NCI-H146 (cell line): Measurements from ENCODE around the gene CTRB2.

Source experiments
- DNase-seq: peaks from one replicate; lab custom pipeline; 2025; lab: John Stamatoyannopoulos, UW

CTRB2 gene

DNA sequence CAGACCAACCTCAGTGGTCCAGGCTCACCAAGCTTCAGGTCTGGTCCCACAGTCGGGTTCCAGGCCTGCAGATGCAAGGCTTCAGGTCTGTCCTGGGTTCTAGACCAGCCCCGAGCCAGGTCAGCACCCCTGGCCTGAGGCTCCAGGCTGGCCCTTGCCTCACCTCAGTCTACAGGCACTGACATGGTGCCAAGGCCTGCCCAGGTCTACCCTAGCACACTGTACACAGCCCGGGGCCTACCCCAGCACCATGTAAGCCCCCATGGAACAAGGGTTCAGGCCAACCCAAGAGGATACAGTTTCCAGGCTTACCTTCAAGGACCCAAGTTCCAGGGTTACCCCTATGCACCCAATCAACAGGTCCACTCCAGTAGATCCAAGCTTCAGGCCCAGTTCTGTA, 31.9 kb downstream of the CTRB2 start:
- no peak for DNase-seq

DNA sequence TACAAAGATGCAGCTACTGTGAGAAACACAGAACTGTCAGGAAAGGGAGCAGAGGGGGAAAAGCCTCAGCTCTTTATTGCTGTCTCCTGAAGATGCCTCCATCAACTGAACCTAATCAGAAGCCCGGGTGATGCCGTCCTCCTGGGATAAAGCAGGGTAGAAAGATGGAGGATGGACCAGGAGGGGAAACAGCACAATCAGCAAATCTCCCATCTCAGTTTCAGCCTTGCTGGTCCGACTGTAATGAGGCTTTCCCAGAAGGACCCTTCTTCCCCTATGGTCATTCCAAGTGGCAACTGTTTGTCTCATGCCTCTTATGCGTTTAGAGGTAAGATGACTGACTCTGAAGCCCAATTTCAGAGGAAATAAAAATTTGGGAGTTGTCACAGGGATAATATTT, 34.4 kb downstream of the CTRB2 start:
- DNase-seq, result no peak

DNA sequence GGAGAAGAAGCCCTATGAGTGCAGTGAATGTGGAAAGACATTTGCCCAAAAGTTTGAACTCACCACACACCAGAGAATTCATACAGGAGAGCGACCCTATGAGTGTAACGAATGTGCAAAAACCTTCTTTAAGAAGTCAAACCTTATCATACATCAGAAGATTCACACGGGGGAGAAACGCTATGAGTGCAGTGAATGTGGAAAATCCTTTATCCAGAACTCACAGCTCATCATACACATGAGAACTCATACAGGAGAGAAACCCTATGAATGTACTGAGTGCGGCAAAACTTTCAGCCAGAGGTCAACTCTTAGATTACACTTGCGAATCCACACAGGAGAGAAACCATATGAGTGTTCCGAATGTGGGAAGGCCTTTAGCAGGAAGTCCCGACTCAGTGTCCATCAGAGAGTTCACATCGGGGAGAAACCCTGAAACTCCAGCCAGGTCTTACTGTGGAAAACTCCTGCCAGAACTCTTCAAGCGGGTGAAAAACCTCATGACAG, 37.0 kb downstream of the CTRB2 start:
- DNase-seq, result no peak

DNA sequence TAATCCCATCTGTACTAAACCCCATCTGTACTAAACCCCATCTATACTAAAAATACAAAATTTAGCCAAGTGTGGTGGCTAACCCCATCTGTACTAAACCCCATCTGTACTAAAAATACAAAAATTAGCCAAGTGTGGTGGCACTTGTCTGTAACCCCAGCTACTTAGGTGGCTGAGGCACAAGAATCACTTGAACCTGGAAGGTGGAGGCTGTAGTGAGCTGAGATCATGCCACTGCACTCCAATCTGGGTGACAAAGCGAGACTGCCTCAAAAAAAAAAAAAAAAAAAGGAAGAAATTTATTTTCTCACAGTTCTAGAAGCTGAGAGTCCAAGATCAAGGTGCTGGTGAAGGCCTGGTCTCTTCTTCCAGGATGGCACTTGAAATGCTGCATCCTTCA, 46.6 kb downstream of the CTRB2 start:
- DNase-seq, result no peak
